ENCODE data around the gene ADGRF3.

- TF ChIP-seq SPI1 (IDR thresholded peaks at IDR 0.05; ENCODE audit: low read depth, low read length) (no peak), POLR2AphosphoS5 (IDR thresholded peaks at IDR 0.05; ENCODE audit: low read depth, low read length) (no peak), POLR2A (IDR thresholded peaks at IDR 0.05; ENCODE audit: low read depth, low read length) (no peak), TAF1 (IDR thresholded peaks at IDR 0.05; ENCODE audit: low read depth, low read length) (no peak), POU2F2 (IDR thresholded peaks at IDR 0.05; ENCODE audit: low read depth, low read length) (no peak)
Observed at GRCh38 chr2:26281226-26281625, 65.4 kb downstream of the ADGRF3 start.
